Heart left ventricle (tissue), 16 donors: ENCODE data around the gene TOMM5. TPM values are rescaled to one million over a fixed set of nuclear protein-coding genes. Genes with fewer than 3 reads are reported as not detected.
"Not testable (repeated sequence)": the region's sequence is repeated elsewhere in the genome, so short reads cannot be mapped to it uniquely, and the experiment has no call there.

Experiments
- ATAC-seq, 4 donors: fragments of 200-7000 bp; cut with Tn5 transposase; one replicate each; pipeline ENCODE4 v1.9.1; 2020 to 2022; ENCODE audit warnings: moderate library complexity in 4 of 4, mild to moderate bottlenecking in 3 of 4, moderate number of reproducible peaks in 1 of 4
- DNase-seq, 5 donors: peaks; one replicate each; pipeline ENCODE4 v3.0.0-alpha.2; 2020
- H3K27ac ChIP-seq, 12 donors: fragments of 200-600 bp; sonication (generic) in 4 of 12; one replicate each; pipeline versions ENCODE4 v1.5.0 to v1.8.0; 2016 to 2022; ENCODE audit warnings: mild to moderate bottlenecking in 2 of 12
- H3K27me3 ChIP-seq, 9 donors: fragments of 200-600 bp; sonication (generic) in 2 of 9; one replicate each; pipeline versions ENCODE4 v1.5.1 to v1.8.0; 2016 to 2022; ENCODE audit warnings: mild to moderate bottlenecking in 3 of 9
- H3K36me3 ChIP-seq, 9 donors: fragments of 200-600 bp; sonication (generic) in 2 of 9; one replicate each; pipeline versions ENCODE4 v1.5.0 to v1.8.0; 2018 to 2022; ENCODE audit warnings: mild to moderate bottlenecking in 2 of 9
- H3K4me1 ChIP-seq, 12 donors: fragments of 200-600 bp; sonication (generic) in 4 of 12; one replicate each; pipeline versions ENCODE4 v1.5.0 to v1.8.0; 2016 to 2022; ENCODE audit warnings: mild to moderate bottlenecking in 3 of 12
- H3K4me3 ChIP-seq, 12 donors: fragments of 200-600 bp; sonication (generic) in 4 of 12; one replicate each; pipeline versions ENCODE4 v1.5.0 to v1.8.0; 2017 to 2022; ENCODE audit warnings: mild to moderate bottlenecking in 9 of 12, moderate library complexity in 4 of 12
- H3K9me3 ChIP-seq, 12 donors: fragments of 200-600 bp; sonication (generic) in 4 of 12; one replicate each; pipeline versions ENCODE4 v1.5.0 to v1.8.0; 2016 to 2022; ENCODE audit warnings: mild to moderate bottlenecking in 1 of 12
- POLR2A ChIP-seq, 2 donors: fragments of 450-650 bp; IDR thresholded peaks; one replicate each; pipeline ENCODE4 v1.6.1; 2017; ENCODE audit warnings: antibody characterized with exemption in 2 of 2, mild to moderate bottlenecking in 2 of 2, moderate library complexity in 2 of 2
- WGBS, 4 donors: extraction: QIAGEN DNeasy Blood & Tissue Kit in 2 of 4; methylation state at CpG; one replicate each; pipeline versions ENCODE4 v1.1.5 to v1.1.7; 2013 to 2018; 5-methylcytosine and 5-hydroxymethylcytosine counted together
- intact Hi-C, 10 donors: fragments of 100-400 bp; cut with DNase I; formaldehyde crosslinking; loops; one replicate each; pipeline versions ENCODE4 v1.11.1 to v1.14.2; 2022
- polyA plus RNA-seq, 2 donors: library from polyadenylated mRNA; stranded (reverse); fragments of 200-250 nt; gene quantifications; one replicate each; pipeline ENCODE4 v1.2.3, GENCODE V29; 2013
- total RNA-seq, 9 donors: library from RNA; depleted of rRNA in 2 of 9; stranded (reverse); fragments of >200 nt in 2 of 9; fragmentation: NEBNext Ultra II Directional in 3 of 9; extraction: Animal tissue kit (Norgen Biotek cat#: 25700) in 3 of 9; gene quantifications; one replicate each; pipeline versions ENCODE4 v1.1.0 to v1.2.4, GENCODE V29; 2016 to 2023
- TF ChIP-seq, protein P1 (sequence below), 12 donors: fragments of 200-600 bp; sonication (generic) in 4 of 12; IDR thresholded peaks; one replicate each; pipeline versions ENCODE4 v1.5.0 to v1.8.0; 2018 to 2022; ENCODE audit warnings: antibody characterized with exemption in 12 of 12, mild to moderate bottlenecking in 5 of 12
- donor health status: ischemic (EF 13 %, LVEDD 7.1; RV severe dilation, severe dysfunction).
- donor health status: healthy with polysubstance abuse.
- donor health status: DM: no; HTN: yes; CAD: no.
- donor health status: DM: no; HTN: no; CAD: no.
- donor health status: ischemic (EF 25% LVEDD 6.9; RV normal size, moderate dysfunction).
- donor health status: ischemic (EF 25% LVEDD 5.7; RV mildly dilated, moderate dysfunction).
- donor health status: healthy.
- donor health status: DM: yes; HTN: yes; CAD: no.
- donor health status: ischemic (EF 35%, LVEDD 5.7; RV mildly dilated, moderate dysfunction).
- donor health status: nonischemic (EF 11% LVEDD 7.7; RV severe dilation, severe dysfunction).
- donor health status: DM: yes; HTN: yes; CAD: no.
- donor health status: PGD.
- donor health status: ischemic (EF 29% LVEDD 5.4; RV normal size, mild dysfunction).
- donor health status: nonischemic (EF 23%, LVEDD 6.1; RV moderate dilation, normal function).

TOMM5 gene
- total and polyA plus RNA-seq, 11 donors: 39.7 to 139 (median 50.4) TPM

DNA sequence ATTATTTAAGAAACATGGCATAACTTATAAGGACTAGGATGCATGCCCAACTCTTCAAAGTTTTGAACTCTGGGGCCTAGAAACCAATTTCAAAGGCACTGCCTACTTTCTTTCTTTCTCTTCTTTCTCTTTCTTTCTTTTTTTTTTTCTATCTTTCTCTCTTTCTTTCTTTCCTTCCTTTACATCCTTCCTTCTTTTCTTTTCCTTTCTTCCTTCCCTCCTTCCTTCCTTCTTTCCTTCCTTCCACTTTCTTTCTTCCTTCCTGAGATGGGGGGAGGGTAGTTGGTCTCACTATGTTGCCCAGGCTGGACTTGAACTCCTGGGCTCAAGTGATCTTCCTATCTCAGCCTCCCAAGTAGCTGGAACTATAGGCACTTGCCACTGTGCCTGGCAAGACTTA, 15.9 kb upstream of the TOMM5 start:
- TF ChIP-seq POLR2A (IDR thresholded peaks at IDR 0.05): no peak
- TF ChIP-seq, protein P1, sequence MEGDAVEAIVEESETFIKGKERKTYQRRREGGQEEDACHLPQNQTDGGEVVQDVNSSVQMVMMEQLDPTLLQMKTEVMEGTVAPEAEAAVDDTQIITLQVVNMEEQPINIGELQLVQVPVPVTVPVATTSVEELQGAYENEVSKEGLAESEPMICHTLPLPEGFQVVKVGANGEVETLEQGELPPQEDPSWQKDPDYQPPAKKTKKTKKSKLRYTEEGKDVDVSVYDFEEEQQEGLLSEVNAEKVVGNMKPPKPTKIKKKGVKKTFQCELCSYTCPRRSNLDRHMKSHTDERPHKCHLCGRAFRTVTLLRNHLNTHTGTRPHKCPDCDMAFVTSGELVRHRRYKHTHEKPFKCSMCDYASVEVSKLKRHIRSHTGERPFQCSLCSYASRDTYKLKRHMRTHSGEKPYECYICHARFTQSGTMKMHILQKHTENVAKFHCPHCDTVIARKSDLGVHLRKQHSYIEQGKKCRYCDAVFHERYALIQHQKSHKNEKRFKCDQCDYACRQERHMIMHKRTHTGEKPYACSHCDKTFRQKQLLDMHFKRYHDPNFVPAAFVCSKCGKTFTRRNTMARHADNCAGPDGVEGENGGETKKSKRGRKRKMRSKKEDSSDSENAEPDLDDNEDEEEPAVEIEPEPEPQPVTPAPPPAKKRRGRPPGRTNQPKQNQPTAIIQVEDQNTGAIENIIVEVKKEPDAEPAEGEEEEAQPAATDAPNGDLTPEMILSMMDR (IDR thresholded peaks at IDR 0.05): no peak
- no peaks in the 10 kb centered on the region for H3K36me3 ChIP-seq
- no peak overlapping the region for H3K27ac ChIP-seq
- ATAC-seq (no peak), DNase-seq (no peak)
- H3K4me1 ChIP-seq: no peaks in the 10 kb centered on the region
- H3K9me3 ChIP-seq: no peaks in the 10 kb centered on the region
- no peak overlapping the region for H3K4me3 ChIP-seq
- intact Hi-C loops: no loop called here
- peaks cover 0 to 6% (median 0%) of the 10 kb centered on the region in 9 donors for H3K27me3 ChIP-seq

DNA sequence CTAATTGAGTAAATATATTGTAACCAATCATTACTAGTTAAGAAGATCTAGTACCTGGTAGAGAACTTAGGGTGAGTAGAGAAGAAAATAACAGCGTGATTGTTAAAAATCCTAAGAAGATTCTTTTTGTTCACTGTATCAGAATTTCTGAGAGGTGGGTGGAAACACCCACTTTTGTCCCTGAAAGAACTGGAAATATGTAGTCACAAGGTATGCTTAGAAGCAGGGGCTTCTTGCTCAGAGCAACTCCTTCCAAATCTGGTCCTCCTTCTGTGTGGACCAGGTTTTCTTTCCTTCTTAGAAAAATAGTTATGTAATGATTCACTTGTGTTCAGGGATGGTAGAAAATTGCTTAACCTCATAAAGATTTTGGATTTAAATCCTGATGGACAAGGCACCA, 11.9 kb upstream of the TOMM5 start:
- TF ChIP-seq POLR2A (IDR thresholded peaks at IDR 0.05): no peak
- TF ChIP-seq, protein P1 (IDR thresholded peaks at IDR 0.05): no peak
- Histone ChIP-seq H3K27me3 (peaks cover 0 to 6% (median 0%) of the 10 kb centered on the region in 9 donors), H3K9me3 (no peaks in the 10 kb centered on the region), H3K4me1 (peaks cover 0 to 8% (median 0%) of the 10 kb centered on the region in 12 donors), H3K27ac (no peak overlapping the region), H3K36me3 (no peaks in the 10 kb centered on the region), H3K4me3 (no peak overlapping the region)
- 84 to 90% (median 85%) methylated on average over 1 of the region's 1 CpG for WGBS, 4 donors
- DNase-seq: no peak
- intact Hi-C loops: no loop called here
- no peak for ATAC-seq

DNA sequence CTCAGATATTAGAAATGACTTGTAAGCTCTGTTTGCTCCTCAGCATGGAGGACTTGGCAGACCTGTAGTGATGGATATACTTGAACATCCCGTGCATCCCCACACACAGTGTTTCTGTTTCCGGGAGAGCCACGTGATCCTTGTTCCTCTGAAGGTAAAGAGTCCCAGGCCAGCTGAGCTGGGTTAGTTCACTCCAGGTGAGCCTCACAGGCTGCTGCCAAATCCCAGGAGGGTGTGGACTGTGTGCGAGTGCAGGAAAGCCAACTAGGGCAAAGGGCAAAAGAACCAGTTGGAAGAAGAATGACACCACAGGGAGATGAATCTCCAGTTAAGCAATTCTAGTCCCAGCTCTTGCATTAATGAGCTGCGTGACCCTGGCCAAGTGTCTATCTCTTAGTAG, 10.4 kb upstream of the TOMM5 start:
- Histone ChIP-seq H3K9me3 (no peaks in the 10 kb centered on the region), H3K4me1 (peaks cover 0 to 8% (median 0%) of the 10 kb centered on the region in 12 donors), H3K27ac (no peak overlapping the region), H3K4me3 (no peak overlapping the region), H3K27me3 (peaks cover 0 to 6% (median 0%) of the 10 kb centered on the region in 9 donors), H3K36me3 (no peaks in the 10 kb centered on the region)
- TF ChIP-seq, protein P1 (IDR thresholded peaks at IDR 0.05): no peak
- TF ChIP-seq POLR2A (IDR thresholded peaks at IDR 0.05): no peak
- DNase-seq (peak in 2 of 5 donors; percentile 50 to 65), ATAC-seq (peak; percentile 47 to 93 (median 62))
- intact Hi-C loops: no loop called here
- 26 to 35% (median 30%) methylated on average over 5 of the region's 5 CpGs for WGBS, 4 donors

DNA sequence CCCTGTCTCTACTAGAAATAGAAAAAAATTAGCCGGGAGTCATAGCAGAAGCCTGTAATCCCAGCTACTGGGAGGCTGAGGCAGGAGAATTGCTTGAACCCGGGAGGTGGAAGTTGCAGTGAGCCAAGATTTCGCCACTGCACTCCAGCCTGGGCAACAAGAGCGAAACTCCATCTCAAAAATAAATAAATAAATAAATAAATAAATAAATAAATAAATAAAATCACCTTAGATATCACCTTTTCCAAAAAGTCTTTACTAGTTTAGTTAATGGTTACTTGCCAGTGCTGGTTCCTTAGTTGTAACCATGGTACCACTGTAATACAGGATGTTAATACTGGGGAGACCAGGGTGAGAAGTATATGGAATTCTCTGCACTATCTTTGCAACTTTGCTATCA, 9.7 kb upstream of the TOMM5 start:
- H3K27ac ChIP-seq, H3K4me1 ChIP-seq, ATAC-seq, H3K9me3 ChIP-seq, H3K4me3 ChIP-seq, intact Hi-C loops, H3K36me3 ChIP-seq, DNase-seq, H3K27me3 ChIP-seq: not testable (repeated sequence)
- 92 to 96% (median 94%) methylated on average over 4 of the region's 4 CpGs for WGBS, 4 donors

DNA sequence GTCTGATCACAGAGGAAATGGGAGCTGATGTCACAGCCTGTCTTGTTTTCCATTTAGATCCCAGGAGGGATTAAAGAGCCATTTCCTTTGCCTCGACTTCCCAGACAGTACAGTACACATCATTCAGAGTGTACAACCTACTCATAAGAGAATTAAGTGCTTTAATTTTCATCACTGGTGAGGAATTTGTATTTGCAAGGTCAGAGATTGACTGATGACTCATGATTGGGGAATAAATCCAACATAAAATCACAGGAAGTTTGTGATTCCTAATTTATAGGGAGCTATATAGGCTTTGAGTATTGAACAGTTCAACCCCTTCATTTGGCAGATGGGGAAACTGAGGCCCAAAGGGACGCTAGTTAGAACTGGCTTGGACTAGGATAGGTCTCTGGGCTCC, 4.1 kb upstream of the TOMM5 start:
- H3K36me3 ChIP-seq: no peaks in the 10 kb centered on the region
- no peak overlapping the region for H3K4me3 ChIP-seq
- H3K4me1 ChIP-seq: peaks cover 0 to 17% (median 7%) of the 10 kb centered on the region in 12 donors
- DNase-seq: no peak
- H3K9me3 ChIP-seq: no peaks in the 10 kb centered on the region
- H3K27ac ChIP-seq: no peak overlapping the region
- peaks cover 0 to 6% (median 0%) of the 10 kb centered on the region in 9 donors for H3K27me3 ChIP-seq
- no peak for TF ChIP-seq POLR2A (IDR thresholded peaks at IDR 0.05)
- TF ChIP-seq, protein P1 (IDR thresholded peaks at IDR 0.05): no peak
- ATAC-seq: no peak
- intact Hi-C loops: loop anchor here in 4 of 10 donors (10.0 kb wide), 2 partner anchors 148 to 158 kb away; partner anchors contain the start of gene TRMT10B (in 2 of the 4)
- 52 to 64% (median 56%) methylated on average over 2 of the region's 2 CpGs for WGBS, 4 donors
